LNCaP clone FGC (cell line): ENCODE results near the gene ATXN7L2.

ENCODE experiments used
- DNase-seq: peaks from one replicate; pipeline ENCODE4 v3.0.0-alpha.2; 2011; ENCODE audit warnings: low read depth
- H3K4me3 ChIP-seq: 2 replicates; pipeline ENCODE4 v1.5.1; 2011; ENCODE audit warnings: mild to moderate bottlenecking, low read depth, low read length, control low read depth
- CTCF ChIP-seq: IDR thresholded peaks from 2 replicates; pipeline ENCODE4 v1.5.1; 2012; ENCODE audit warnings: mild to moderate bottlenecking; ENCODE audit not compliant: control insufficient read depth, insufficient read depth; ENCODE audit errors: extremely low read depth

Gene ATXN7L2

GRCh38 chr1:109477821-109478220 lies 5.9 kb upstream of the ATXN7L2 start:
- TF ChIP-seq CTCF, result no peak
- no peak for DNase-seq
- H3K4me3 ChIP-seq, result no peak overlapping the region

- H3K4me3 ChIP-seq, result no peak overlapping the region
- DNase-seq, result peak; percentile 50
- TF ChIP-seq CTCF, result peak; percentile 31; the same call in 1 of the 2 replicates
These were observed 4.9 kb upstream of the ATXN7L2 start for GRCh38 chr1:109478806-109479205.

- no peak for DNase-seq
- no peak overlapping the region for H3K4me3 ChIP-seq
- TF ChIP-seq CTCF, result no peak
These were observed 4.4 kb upstream of the ATXN7L2 start for GRCh38 chr1:109479311-109479710.

- no peak for DNase-seq
These were observed 3.8 kb upstream of the ATXN7L2 start for GRCh38 chr1:109479901-109480300.

GRCh38 chr1:109481646-109482045 lies 2.1 kb upstream of the ATXN7L2 start:
- DNase-seq, result no peak
- TF ChIP-seq CTCF, result no peak
- H3K4me3 ChIP-seq, result no peak overlapping the region

More at GRCh38 chr1:109479901-109480300, 3.8 kb upstream of the ATXN7L2 start:
- no peak overlapping the region for H3K4me3 ChIP-seq
- TF ChIP-seq CTCF, result no peak

GRCh38 chr1:109482242-109482641 lies 1.5 kb upstream of the ATXN7L2 start:
- no peak for DNase-seq
- no peak overlapping the region for H3K4me3 ChIP-seq

More at GRCh38 chr1:109482242-109482641, 1.5 kb upstream of the ATXN7L2 start:
- TF ChIP-seq CTCF, result no peak
